Fibroblast of villous mesenchyme (primary cell): Measurements from ENCODE around the gene STYXL1. TPM values are rescaled to one million over a fixed set of nuclear protein-coding genes. Genes with fewer than 3 reads are reported as not detected.
A peak's percentile ranks its signal among the peaks of the same experiment; 100 is the strongest.

Experiments used
- DNase-seq: peaks from one replicate; pipeline ENCODE4 v3.0.0-alpha.2; 2010; ENCODE audit warnings: low read depth
- H3K4me3 ChIP-seq: 2 replicates; pipeline ENCODE4 v1.5.1; 2011; ENCODE audit warnings: low read depth, mild to moderate bottlenecking, low read length
- total RNA-seq: library from RNA; depleted of rRNA; stranded (reverse); fragments of >200 nt; gene quantifications from 2 replicates; pipeline ENCODE4 v1.2.3, GENCODE V29; 2012
- TF ChIP-seq, protein P1 (sequence below): IDR thresholded peaks from 2 replicates; pipeline ENCODE4 v1.5.1; 2012; ENCODE audit warnings: low read depth, mild to moderate bottlenecking, low read length; ENCODE audit not compliant: insufficient read depth

Gene STYXL1
- total RNA-seq, 1 donor = 35.4 TPM

DNA sequence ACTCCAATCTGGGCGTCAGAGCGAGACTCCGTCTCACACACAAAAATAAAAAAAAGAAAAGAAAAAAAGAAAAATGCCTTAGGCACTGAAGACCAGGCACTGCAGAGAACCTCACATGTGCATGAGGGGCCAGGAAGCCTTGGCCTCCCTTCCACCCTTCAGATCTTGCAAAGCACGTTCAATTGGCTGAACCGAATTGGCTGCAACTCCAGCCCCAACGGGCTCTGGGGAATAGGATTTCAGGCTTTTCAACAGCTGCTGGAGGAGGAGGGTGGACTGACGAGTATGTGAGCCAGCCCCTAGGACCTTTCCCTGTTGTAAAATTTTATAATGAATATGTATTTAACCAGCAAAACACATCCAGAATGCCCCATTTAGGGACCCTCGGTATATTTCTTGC lies 70.1 kb downstream of the STYXL1 start:
- TF ChIP-seq, protein P1, sequence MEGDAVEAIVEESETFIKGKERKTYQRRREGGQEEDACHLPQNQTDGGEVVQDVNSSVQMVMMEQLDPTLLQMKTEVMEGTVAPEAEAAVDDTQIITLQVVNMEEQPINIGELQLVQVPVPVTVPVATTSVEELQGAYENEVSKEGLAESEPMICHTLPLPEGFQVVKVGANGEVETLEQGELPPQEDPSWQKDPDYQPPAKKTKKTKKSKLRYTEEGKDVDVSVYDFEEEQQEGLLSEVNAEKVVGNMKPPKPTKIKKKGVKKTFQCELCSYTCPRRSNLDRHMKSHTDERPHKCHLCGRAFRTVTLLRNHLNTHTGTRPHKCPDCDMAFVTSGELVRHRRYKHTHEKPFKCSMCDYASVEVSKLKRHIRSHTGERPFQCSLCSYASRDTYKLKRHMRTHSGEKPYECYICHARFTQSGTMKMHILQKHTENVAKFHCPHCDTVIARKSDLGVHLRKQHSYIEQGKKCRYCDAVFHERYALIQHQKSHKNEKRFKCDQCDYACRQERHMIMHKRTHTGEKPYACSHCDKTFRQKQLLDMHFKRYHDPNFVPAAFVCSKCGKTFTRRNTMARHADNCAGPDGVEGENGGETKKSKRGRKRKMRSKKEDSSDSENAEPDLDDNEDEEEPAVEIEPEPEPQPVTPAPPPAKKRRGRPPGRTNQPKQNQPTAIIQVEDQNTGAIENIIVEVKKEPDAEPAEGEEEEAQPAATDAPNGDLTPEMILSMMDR = no peak
- peak; percentile 51 for DNase-seq

DNA sequence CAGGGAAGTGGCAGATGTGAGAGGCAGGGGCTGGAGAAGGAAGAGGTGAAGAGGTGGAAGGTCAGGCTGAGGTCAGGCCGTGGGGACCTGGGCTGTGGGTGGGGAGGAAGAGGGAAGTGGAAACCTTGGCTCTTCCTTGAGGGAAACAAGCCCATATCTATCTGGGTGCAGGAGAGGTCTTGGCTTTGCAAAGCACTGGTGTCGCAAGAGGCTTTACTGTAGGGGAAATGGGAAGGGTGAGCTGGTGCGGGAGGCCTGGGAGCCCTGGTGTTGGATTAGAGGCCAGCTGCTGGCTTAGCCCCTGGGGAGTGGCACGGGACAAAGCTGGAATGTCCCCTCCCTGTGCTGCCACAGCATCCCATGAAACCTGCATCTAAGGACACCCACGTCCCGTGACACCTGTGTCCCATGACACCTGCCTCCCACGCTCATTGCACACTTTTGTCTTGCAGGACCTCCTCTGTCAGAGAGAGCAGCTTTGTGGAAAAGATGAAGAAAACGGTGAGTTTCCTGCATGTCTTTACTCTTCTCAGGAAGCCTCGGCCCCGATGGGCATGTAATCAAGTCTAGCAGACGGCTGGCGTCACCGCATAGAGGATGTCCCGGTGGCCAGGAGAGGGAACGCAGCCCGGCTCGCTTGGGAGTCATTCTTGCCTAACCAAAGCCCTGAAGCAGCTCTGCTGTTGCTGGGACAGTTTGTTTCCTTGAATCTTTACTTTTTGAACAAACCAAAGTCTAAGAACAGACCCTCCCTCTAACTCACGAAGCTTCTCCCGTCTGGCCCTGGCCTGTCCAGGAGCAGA lies 75.6 kb downstream of the STYXL1 start:
- H3K4me3 ChIP-seq = no peak overlapping the region
- DNase-seq = peak; percentile 83
- TF ChIP-seq, protein P1 = no peak

More for the DNA sequence above, 70.1 kb downstream of the STYXL1 start:
- no peak overlapping the region for H3K4me3 ChIP-seq

DNA sequence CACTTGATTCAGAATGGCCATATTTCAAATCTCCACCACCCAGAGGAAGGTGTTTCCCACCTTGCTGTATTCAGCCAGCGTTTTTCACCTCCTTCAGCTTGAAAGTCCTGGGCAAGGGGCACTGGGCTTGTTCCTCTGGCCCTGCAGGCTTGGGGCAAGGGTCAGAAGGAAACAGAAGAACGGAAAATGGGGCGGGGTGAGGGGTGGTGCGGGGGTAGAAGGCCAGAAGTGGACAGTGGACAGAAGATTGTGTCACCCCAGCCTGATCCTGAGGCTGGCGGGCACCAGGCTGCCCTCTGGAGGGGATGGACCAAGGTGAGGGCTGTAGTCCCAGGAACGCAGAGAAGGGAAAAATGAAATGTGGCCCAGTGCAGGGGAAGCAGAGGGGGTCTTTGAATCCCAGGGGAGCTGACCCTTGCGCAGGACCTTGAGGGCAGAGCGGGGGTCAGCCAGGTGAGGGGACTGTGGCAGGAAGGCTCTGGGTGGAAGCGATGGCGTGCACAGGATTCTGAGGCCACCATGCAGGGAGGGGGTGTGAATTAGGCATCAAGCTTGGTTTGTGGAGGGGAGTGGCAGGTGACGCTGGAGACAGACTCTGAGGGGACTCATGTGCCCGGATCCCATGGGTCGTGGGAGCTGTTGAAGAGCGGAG lies 76.4 kb downstream of the STYXL1 start:
- TF ChIP-seq, protein P1 = no peak
- DNase-seq = no peak
- no peak overlapping the region for H3K4me3 ChIP-seq

DNA sequence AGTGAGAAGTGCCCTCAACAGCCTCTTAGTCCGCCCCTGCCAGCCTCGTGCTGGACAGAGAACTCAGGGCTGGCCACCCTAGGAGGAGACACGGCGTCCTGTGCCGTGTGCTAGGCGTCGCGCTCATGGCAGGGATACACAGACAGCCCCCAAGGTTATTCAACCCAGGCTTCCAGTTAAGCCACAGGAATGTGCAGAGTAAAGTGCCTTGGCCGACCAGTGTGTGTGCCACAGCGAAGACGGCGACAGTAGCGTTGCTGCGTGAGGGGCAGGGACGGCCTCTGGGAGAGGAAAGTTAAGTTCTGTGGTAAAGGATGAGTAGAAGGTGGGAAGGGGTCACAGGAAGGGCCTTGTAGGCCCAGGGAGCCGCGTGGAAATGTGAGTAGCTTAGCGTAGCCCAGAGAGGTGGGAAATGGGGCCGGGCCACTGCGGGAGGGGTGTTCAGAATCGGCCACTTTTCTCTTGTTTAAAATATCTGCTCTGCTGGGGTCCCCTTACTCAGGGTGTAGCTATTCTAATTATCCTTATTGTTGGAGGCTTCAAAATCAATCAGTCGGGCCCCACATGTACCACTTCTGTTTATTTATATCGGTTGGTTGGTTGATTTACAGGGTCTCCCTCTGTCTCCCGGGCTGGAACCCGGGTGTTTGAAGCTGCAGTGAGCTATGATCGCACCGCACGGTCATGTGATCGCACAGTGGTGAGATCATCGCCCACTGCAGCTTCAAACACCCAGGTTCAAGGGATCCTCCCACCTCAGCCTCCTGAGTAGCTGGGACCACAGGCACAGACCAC lies 77.9 kb downstream of the STYXL1 start:
- peak; percentile 24 for DNase-seq
- TF ChIP-seq, protein P1 = no peak
- no peak overlapping the region for H3K4me3 ChIP-seq

DNA sequence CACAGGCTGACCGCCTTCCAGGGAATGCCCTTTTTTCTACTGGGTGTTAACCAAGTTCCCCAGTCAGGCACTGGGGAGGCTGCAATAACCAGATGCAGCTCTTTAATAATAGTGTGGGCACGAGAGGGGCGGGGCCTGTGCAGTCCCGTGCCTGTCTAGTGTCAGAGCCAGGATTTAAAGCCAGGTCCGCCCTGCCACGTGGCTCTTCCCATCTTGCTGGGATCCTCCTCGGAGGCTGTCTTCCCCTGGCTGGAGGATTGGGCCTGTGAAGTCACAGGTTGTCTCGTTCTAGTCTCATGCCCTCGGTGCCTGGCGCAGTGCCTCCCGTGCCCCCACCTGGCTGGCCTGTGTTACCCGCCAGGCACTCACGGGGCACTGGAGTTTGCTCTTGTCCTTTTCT lies 78.6 kb downstream of the STYXL1 start:
- TF ChIP-seq, protein P1 = no peak
- no peak overlapping the region for H3K4me3 ChIP-seq
- peak; percentile 86 for DNase-seq

DNA sequence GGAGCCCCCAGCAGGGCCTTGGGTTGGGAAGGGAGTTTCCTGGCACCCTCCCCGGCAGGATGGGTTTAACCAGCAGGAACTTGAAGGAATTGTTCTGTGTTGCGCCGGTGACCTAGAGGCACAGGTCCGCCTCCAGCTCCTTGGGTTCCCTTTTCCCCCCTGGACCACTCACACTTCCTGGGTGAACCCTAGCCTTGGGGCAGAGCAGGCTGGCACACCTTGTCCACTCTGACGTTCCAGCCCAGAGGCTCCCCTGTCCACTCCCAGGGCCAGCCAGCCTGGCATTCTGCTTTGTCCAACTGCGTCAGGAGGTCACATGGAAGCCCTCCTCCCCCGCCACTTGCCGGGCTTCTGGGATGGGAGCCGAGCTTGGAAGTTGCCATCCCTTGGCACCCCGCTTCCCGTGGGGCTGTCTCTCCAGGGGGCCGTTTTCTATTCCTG lies 79.2 kb downstream of the STYXL1 start:
- no peak overlapping the region for H3K4me3 ChIP-seq
- TF ChIP-seq, protein P1 = no peak
- no peak for DNase-seq
